ENCODE data around the gene DDO.
"Not testable (repeated sequence)": the region's sequence is repeated elsewhere in the genome, so short reads cannot be mapped to it uniquely, and the experiment has no call there.

The DDO gene

GRCh38 chr6:110457567-110458175 is 42.3 kb upstream of the DDO start:
- H3K27me3 ChIP-seq (replicated peaks); in situ Hi-C loops (cut with HindIII; ENCODE audit: low pct_ligation_motif_present, low sequenced_read_pairs); H3K27ac ChIP-seq; H3K4me3 ChIP-seq (ENCODE audit: low read depth, low read length); H3K36me3 ChIP-seq (replicated peaks): not testable (repeated sequence)
- DNase-seq: peak; percentile 42
- peak; percentile 67 for TF ChIP-seq CTCF (IDR thresholded peaks at IDR 0.05; ENCODE audit: low read depth, low read length, missing control alignments)

- in situ Hi-C loops (cut with HindIII; ENCODE audit: low pct_ligation_motif_present, low sequenced_read_pairs): no loop called here
- DNase-seq: no peak
- Histone ChIP-seq H3K36me3 (replicated peaks) (no peaks in the 10 kb centered on the region), H3K27me3 (replicated peaks) (no peaks in the 10 kb centered on the region), H3K4me3 (ENCODE audit: low read depth, low read length) (no peak overlapping the region), H3K27ac (no peak overlapping the region)
- no peak for TF ChIP-seq CTCF (IDR thresholded peaks at IDR 0.05; ENCODE audit: low read depth, low read length, missing control alignments)
These were observed 41.3 kb upstream of the DDO start for GRCh38 chr6:110456694-110457093.

DNA sequence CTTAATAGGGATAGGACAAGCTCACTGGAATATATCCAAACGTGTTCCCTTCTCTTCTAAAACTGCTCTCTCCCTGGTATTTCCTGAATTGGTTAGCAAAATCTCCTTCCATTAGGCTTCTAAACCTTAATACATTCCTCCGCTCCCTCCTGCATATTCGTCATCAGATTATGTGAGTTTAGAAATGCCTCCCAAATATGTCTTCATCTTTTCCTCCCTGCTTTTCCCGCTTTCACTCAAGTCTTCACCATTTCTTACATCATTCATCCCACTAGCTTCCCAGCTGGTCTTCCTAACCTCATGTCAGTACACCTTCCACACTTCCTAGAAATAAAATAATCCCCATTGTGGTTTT is 34.1 kb upstream of the DDO start:
- Histone ChIP-seq H3K36me3 (replicated peaks) (no peaks in the 10 kb centered on the region), H3K27me3 (replicated peaks) (no peaks in the 10 kb centered on the region), H3K4me3 (ENCODE audit: low read depth, low read length) (no peak overlapping the region), H3K27ac (no peak overlapping the region)
- DNase-seq: no peak
- in situ Hi-C loops (cut with HindIII; ENCODE audit: low pct_ligation_motif_present, low sequenced_read_pairs): no loop called here
- no peak for TF ChIP-seq CTCF (IDR thresholded peaks at IDR 0.05; ENCODE audit: low read depth, low read length, missing control alignments)

GRCh38 chr6:110448846-110449540 is 33.6 kb upstream of the DDO start:
- DNase-seq: no peak
- H3K4me3 ChIP-seq (ENCODE audit: low read depth, low read length): no peak overlapping the region
- no peak for TF ChIP-seq CTCF (IDR thresholded peaks at IDR 0.05; ENCODE audit: low read depth, low read length, missing control alignments)
- H3K27me3 ChIP-seq (replicated peaks): no peaks in the 10 kb centered on the region
- no peaks in the 10 kb centered on the region for H3K36me3 ChIP-seq (replicated peaks)
- in situ Hi-C loops (cut with HindIII; ENCODE audit: low pct_ligation_motif_present, low sequenced_read_pairs): no loop called here
- no peak overlapping the region for H3K27ac ChIP-seq

DNA sequence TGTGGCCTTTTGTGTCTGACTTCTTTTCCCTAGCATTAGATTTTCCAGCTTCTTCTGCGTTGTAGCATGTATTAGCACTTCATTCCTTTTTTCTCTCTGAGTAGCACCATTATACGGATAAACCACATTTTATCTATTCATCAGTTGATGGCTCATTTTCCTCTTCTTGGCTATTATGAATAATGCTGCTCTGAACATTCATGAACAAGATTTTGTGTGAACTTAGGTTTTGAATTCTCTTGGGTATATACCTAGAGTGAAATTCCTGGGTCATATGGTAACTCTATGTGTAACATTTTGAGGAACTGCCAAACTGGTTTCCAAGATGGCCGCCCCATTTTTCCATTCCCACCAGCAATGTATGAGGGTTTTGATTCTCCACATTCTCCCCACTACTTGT is 32.4 kb upstream of the DDO start:
- no peaks in the 10 kb centered on the region for H3K27me3 ChIP-seq (replicated peaks)
- no peak for TF ChIP-seq CTCF (IDR thresholded peaks at IDR 0.05; ENCODE audit: low read depth, low read length, missing control alignments)
- no peak overlapping the region for H3K27ac ChIP-seq
- in situ Hi-C loops (cut with HindIII; ENCODE audit: low pct_ligation_motif_present, low sequenced_read_pairs): no loop called here
- H3K4me3 ChIP-seq (ENCODE audit: low read depth, low read length): no peak overlapping the region
- no peaks in the 10 kb centered on the region for H3K36me3 ChIP-seq (replicated peaks)
- no peak for DNase-seq

- no peak for DNase-seq
- no peak for TF ChIP-seq CTCF (IDR thresholded peaks at IDR 0.05; ENCODE audit: low read depth, low read length, missing control alignments)
- no peaks in the 10 kb centered on the region for H3K27me3 ChIP-seq (replicated peaks)
- no peak overlapping the region for H3K4me3 ChIP-seq (ENCODE audit: low read depth, low read length)
- no peak overlapping the region for H3K27ac ChIP-seq
- in situ Hi-C loops (cut with HindIII; ENCODE audit: low pct_ligation_motif_present, low sequenced_read_pairs): no loop called here
- H3K36me3 ChIP-seq (replicated peaks): no peaks in the 10 kb centered on the region
These were observed 31.0 kb upstream of the DDO start for GRCh38 chr6:110446405-110446804.

Data from brain microvascular endothelial cell (primary cell).